ENCODE data around the gene NDUFS6.

NDUFS6 gene

DNA sequence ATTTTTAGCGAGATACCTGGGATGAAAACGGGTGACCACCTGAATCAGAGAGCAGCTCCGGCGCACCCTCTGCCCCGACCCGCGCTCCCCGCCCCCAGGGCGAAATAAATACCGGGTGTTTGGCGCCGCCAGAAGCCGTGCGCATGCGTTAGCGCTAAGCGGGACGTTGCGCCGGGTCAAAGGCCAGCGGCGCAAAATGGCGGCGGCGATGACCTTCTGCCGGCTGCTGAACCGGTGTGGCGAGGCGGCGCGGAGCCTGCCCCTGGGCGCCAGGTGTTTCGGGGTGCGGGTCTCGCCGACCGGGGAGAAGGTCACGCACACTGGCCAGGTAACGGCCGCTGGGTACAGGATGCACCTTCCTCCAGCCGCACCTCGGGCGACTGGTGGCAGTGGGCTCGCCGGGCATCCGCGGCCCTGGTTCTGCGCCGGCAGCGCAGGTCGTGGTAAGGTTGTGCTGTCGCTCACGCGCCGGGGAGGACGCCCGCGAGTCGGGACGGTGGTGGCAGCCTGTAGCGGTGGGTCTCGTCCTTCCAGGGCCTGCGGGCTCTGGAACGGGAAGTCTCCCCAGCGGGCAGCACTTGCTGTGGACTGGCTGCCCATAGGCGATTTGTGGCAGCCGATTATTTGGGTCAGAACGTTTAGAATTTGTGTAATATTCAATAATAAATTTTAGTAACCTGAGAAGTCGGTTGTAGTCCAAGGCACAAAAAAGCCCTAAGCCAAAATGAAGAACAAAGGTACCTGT lies at the start of gene NDUFS6:
Gene NDUFS6 (plus strand): TSS at position 186 of the 745 bp plus-strand sequence. CDS start 11 bp downstream, at position 197.
- Mint-ChIP-seq H3K9me3 (no peaks in the 10 kb centered on the region), H3K4me1 (peaks cover 63% of the 10 kb centered on the region), H3K27me3 (no peaks in the 10 kb centered on the region), H3K27ac (peak within 1 kb of the TSS; percentile 97), H3K36me3 (peaks cover 22% of the 10 kb centered on the region), H3K4me3 (peak within 1 kb of the TSS; percentile 100)

DNA sequence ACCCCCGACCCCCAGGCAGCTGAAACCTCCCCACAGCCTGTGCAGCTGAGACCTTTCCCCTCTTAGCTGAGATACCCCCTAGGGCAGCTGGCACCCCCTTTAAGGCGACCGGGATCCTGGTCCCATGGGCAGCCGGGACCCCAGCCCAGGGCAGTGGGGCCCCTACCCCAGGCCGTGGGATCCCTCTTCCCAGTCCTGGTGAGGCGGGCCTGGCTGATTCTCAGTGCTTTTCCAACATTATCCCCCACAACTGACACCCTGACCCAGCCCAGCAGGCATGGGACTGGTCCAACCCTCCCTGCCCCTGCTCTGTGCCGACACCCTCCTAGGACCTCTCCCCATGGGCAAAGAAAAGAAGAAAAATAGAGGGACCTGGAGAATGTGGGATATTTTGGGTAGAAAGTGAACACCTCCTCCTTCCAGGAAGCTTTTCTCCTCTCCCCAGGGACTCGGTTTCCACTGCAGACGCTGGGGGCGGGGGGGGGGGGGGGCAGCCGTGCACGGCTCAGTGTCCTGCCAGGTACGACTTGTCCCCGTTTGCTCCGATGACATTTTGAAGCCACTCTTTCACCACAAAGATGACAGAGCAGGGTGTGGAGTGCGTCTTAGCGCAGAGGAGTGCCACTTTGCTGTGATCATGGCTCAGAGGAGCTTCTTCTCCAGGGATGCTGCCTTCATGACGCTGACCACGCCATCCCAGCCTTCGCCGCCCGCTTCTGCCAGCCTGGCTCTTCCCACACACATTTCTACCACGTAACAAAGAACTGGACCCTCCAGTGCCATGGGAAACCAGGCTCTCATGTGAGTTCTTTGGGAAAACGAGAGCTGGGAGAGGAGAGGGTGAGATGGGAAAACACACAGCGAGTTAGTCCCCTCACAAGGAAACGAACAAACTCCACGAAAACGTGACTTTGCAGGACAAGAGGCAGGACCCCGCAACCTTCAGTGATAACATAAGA lies 49.1 kb upstream of the NDUFS6 start:
- no peaks in the 10 kb centered on the region for H3K9me3 Mint-ChIP-seq
- no peaks in the 10 kb centered on the region for H3K36me3 Mint-ChIP-seq
- no peak overlapping the region for H3K27ac Mint-ChIP-seq
- H3K4me3 Mint-ChIP-seq, result no peak overlapping the region
- no peaks in the 10 kb centered on the region for H3K4me1 Mint-ChIP-seq
- peaks cover 2% of the 10 kb centered on the region for H3K27me3 Mint-ChIP-seq

DNA sequence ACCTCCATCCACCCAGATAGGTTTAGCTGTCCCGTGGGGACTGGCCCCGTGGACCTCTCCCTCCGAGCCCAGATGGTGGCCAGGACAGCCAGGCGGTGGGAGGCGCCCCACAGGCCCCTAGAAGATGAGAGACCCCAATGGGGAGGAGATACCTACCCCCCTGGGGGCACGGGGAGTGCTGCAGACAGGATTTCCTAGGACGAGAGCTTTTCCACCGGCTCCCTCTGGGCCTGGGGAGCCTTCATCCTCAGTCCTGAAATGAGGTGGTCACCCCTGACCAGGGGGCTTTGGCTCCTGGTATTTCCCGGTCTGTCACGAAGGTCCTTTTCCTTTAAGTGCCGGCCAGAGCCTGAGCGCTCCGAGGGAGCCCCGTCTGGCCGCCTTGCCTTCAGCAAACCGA lies 48.3 kb upstream of the NDUFS6 start:
- Mint-ChIP-seq H3K4me3 (no peak overlapping the region), H3K27me3 (peaks cover 2% of the 10 kb centered on the region), H3K4me1 (no peaks in the 10 kb centered on the region), H3K27ac (no peak overlapping the region), H3K36me3 (no peaks in the 10 kb centered on the region), H3K9me3 (no peaks in the 10 kb centered on the region)

DNA sequence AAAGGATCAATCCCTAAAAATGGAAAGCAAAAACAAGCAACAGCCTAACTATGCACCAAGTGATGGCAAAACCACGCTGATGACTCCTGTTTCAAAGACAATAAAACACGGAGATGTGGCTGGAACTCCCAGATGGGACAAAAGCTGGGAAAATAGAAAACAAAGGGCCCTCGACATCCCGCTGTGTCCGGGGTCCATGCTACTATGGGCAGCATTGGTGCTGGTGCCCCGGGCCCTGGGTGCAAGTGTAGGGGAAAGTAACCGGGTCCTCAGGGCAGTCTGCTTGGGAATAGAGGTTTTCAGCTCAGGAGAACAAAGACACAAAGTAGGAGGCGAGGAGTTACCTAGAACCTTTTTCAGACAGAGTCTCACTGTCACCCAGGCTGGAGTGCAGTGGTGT lies 47.7 kb upstream of the NDUFS6 start:
- H3K27me3 Mint-ChIP-seq, result peaks cover 4% of the 10 kb centered on the region
- H3K4me1 Mint-ChIP-seq, result no peaks in the 10 kb centered on the region
- no peak overlapping the region for H3K27ac Mint-ChIP-seq
- H3K9me3 Mint-ChIP-seq, result peaks cover 5% of the 10 kb centered on the region
- no peaks in the 10 kb centered on the region for H3K36me3 Mint-ChIP-seq
- H3K4me3 Mint-ChIP-seq, result no peak overlapping the region

DNA sequence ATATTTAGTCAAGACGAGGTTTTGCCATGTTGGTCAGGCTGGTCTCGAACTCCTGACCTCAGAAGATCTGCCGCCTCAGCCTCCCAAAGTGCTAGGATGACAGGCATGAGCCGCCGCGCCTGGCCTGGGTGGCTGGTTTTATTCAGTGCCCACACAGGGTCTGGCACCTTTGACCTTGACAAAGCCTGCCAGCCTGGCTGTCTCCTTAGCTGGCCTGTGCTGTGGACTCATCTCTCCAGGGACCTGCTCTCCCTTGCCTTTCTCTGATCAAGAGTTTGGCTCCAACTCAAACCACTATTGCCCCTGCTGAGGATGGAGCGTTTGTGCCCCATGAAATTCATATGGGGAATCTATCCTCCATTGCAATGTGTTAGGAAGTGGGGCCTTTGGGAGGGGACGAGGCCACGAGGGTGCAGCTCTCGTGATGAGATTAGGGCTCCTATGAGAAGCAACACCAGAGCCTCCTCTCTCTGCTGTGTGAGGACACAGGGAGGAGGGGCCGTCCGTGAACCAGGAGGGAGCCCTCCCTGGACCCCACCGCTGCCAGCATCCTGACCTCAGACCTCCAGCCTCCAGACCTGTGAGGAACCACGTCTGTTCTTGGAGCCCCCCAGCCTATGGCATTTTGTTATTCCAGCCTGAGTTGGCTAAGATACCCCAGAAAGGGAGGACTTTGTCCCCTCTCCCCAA lies 46.5 kb upstream of the NDUFS6 start:
- H3K9me3 Mint-ChIP-seq, result peaks cover 8% of the 10 kb centered on the region
- H3K27ac Mint-ChIP-seq, result no peak overlapping the region
- no peak overlapping the region for H3K4me3 Mint-ChIP-seq
- H3K27me3 Mint-ChIP-seq, result peaks cover 4% of the 10 kb centered on the region
- H3K36me3 Mint-ChIP-seq, result no peaks in the 10 kb centered on the region
- no peaks in the 10 kb centered on the region for H3K4me1 Mint-ChIP-seq

DNA sequence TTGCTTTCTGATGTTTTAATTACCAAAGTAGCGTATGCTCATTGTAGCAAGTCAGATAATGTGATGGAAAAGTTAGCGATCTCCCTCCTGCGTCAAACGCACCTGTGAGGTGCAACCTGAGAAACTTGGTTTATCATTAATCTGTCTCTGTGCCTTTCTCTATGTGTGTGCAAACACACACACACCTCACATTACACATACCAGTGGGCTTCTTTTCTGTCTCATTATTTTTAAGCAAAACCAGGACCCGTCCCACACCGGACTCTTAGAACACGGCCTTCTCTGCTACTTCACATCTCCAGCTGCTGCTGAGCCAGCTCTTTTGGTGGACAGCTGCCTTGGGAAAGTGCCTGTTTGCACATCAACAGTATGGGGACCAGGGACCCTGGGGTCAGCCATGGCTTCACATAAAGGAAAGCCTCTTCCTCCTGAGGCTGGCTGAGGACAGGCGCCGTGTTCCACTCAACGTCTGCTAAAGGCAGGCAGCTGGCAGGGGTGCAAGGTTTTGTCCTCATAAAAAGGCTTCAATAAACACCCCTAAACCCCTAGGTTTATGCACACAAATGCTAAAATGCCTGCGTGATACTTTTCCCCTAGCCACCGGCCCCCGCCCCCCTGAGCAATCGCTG lies 45.8 kb upstream of the NDUFS6 start:
- Mint-ChIP-seq H3K36me3 (no peaks in the 10 kb centered on the region), H3K27ac (no peak overlapping the region), H3K4me3 (no peak overlapping the region), H3K9me3 (peaks cover 8% of the 10 kb centered on the region), H3K27me3 (peaks cover 4% of the 10 kb centered on the region), H3K4me1 (no peaks in the 10 kb centered on the region)

DNA sequence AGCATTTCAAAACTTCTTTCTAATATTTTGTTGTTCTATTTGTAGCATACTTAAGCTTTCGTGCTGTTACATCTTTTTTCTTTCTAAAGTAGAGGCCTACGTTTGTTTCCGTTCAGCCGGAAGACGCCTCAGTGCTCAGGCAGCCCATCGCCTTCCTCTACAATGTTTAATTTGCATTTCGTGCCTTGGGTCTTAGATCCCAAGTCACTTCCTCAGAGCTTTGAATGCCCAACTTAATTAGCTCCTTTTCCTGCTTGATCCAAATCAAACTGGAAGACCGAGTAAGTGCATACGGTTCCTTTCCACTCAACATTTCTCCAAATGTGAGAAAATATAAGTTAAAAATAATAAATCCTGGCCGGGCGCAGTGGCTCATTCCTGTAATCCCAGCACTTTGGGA lies 44.7 kb upstream of the NDUFS6 start:
- H3K27ac Mint-ChIP-seq, result no peak overlapping the region

DNA sequence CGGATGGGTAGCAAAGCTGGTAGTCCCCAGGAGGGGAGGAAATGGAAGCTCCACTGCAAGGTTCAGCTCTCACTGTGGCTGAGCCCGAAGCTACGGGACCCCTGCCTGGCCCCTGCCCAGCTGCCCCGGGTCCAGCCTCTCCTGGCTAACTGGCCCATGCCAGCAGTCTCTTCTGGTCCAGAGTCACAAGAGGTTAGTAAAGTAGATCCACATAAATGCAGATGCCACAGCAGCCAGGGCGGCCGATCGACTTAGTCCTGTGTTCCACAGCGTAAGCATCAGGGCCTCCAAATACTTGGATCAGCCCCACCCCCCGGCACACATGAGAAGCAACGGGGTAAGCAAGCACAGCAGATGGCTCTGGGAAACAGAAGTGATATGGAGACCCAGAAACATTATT lies 43.7 kb upstream of the NDUFS6 start:
- Mint-ChIP-seq H3K27ac (no peak overlapping the region), H3K36me3 (no peaks in the 10 kb centered on the region), H3K4me1 (no peaks in the 10 kb centered on the region), H3K27me3 (peaks cover 4% of the 10 kb centered on the region), H3K9me3 (peaks cover 8% of the 10 kb centered on the region), H3K4me3 (no peak overlapping the region)

More for the DNA sequence above, 44.7 kb upstream of the NDUFS6 start:
- Mint-ChIP-seq H3K4me3 (no peak overlapping the region), H3K27me3 (peaks cover 4% of the 10 kb centered on the region), H3K36me3 (no peaks in the 10 kb centered on the region), H3K4me1 (no peaks in the 10 kb centered on the region), H3K9me3 (peaks cover 8% of the 10 kb centered on the region)

DNA sequence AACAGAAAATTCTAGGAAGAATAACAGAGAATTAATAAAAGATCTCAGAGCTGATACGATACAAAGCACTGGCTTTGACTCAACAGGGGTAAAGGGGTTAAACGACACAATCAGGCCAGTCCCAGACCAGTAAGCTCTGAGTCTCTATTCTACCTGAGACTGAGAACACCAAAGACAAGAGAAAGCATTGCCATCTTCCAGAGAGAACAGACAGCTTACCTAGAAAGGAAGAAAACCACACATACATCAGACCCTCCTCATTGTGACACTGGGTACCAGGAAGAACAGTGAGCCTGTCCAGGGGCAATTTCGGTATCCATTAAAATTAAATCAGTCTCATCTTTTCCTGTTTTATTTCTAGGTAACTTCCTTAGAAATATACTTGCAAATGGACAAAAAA lies 42.6 kb upstream of the NDUFS6 start:
- H3K27me3 Mint-ChIP-seq, result peaks cover 7% of the 10 kb centered on the region
- peaks cover 8% of the 10 kb centered on the region for H3K9me3 Mint-ChIP-seq
- no peaks in the 10 kb centered on the region for H3K4me1 Mint-ChIP-seq
- no peak overlapping the region for H3K4me3 Mint-ChIP-seq
- H3K36me3 Mint-ChIP-seq, result no peaks in the 10 kb centered on the region
- no peak overlapping the region for H3K27ac Mint-ChIP-seq

DNA sequence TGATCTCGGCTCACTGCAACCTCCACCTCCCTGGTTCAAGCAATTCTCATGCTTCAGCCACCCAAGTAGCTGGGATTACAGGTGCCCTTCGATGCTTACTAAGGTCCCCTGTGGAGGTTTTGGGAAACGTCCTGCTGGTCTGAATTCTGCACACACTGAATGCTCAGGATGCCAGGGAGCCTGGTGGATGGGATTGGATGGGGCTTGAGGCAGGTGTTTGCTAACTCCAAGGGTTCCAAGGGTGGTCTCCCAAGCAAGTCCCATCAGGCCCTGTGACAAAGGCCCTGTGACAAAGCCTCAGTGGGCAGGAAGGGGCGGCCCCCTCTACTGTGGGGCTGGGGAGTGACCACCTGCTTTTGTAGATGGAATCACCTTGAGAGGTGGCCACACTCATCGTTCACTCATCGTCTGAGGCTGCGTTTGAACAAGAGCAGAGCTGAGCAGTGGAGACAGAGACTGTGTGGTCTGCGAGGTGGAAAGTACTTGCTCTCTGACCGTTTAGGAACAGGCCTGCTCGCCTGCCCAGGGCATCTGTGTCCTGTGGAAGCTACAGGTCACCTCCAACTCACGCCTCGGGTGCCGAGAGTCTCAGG lies 41.7 kb upstream of the NDUFS6 start:
- H3K27me3 Mint-ChIP-seq, result peaks cover 11% of the 10 kb centered on the region
- H3K4me3 Mint-ChIP-seq, result no peak overlapping the region
- H3K9me3 Mint-ChIP-seq, result peaks cover 8% of the 10 kb centered on the region

DNA sequence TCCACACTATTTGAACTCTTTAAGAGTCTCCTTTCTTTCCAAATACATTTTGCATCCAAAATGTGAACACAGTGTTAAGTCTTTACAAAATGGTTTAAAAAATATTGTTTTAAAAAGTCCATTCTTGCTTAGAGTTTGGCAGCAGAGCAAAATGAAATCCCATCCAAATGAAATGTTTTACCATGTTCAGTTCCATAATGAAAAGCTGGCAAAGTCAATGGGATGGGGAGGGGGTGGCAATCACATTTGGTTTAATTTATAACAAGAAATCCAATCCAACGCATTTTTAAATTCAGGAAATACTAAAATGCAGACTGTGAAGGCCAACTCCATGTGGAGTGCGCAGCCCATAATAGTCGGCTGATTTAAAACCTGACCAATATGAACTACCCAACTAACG lies 41.0 kb upstream of the NDUFS6 start:
- H3K27ac Mint-ChIP-seq, result no peak overlapping the region
- no peaks in the 10 kb centered on the region for H3K4me1 Mint-ChIP-seq
- no peak overlapping the region for H3K4me3 Mint-ChIP-seq
- H3K27me3 Mint-ChIP-seq, result peaks cover 10% of the 10 kb centered on the region
- H3K9me3 Mint-ChIP-seq, result peaks cover 8% of the 10 kb centered on the region
- no peaks in the 10 kb centered on the region for H3K36me3 Mint-ChIP-seq

More for the DNA sequence above, 41.7 kb upstream of the NDUFS6 start:
- Mint-ChIP-seq H3K27ac (no peak overlapping the region), H3K4me1 (no peaks in the 10 kb centered on the region), H3K36me3 (no peaks in the 10 kb centered on the region)

DNA sequence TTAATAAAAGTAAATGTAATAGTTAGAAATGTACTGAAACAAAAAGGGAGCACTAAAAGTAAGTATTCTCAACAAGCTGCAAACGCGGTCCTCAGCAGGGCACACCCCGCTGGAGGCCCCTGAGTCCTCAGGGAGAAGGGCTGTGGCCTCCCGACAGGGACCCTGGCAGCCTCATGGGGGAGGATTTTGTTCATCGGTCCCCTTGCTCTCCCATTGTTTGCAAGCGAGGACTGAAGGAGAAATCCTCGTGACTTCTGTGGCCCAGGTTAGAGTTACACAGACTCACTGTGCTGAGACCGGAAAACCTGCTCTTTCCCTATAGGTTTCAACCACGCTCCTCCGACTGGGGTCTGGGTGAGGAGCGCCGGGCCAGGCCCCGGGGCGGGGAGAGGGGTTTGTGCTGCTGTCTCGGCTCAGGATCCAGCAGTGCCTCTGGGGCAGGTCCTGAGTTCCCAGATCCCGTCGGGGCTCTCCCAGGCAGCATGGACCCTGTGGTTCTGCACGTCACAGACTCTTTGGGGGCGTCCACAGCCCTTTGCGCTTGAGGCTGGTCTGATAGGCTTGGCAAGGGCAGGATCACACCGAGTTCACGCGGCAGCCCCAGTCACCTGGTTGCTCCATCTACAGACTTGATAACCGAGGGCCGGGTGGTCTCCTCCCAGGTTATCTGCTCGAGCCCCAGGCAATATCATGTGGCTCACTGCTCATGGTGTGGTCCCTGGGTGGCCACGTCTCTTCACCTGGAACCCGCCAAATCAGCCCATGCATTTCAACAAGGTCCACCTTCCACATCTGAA lies 40.4 kb upstream of the NDUFS6 start:
- H3K27ac Mint-ChIP-seq, result no peak overlapping the region
- H3K27me3 Mint-ChIP-seq, result peaks cover 9% of the 10 kb centered on the region
- no peak overlapping the region for H3K4me3 Mint-ChIP-seq
- H3K9me3 Mint-ChIP-seq, result peaks cover 8% of the 10 kb centered on the region
- H3K36me3 Mint-ChIP-seq, result no peaks in the 10 kb centered on the region
- H3K4me1 Mint-ChIP-seq, result no peaks in the 10 kb centered on the region

DNA sequence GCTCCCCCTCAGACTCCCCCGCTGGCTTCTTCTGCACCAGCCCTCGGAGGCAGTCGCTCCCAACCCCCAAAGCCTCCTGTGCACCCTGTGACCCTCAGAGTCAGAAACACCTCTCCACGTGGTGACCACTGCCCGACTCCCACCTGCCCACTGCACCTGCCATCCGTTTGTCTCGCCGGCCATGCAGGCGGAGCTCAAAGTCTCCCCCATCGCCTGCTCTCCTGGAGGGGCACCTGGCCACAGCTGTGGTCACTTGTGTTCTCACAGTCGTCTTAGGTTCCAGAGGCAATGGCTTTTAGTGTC lies 39.8 kb upstream of the NDUFS6 start:
- H3K27ac Mint-ChIP-seq, result no peak overlapping the region
- H3K36me3 Mint-ChIP-seq, result no peaks in the 10 kb centered on the region
- peaks cover 9% of the 10 kb centered on the region for H3K27me3 Mint-ChIP-seq
- no peak overlapping the region for H3K4me3 Mint-ChIP-seq
- peaks cover 8% of the 10 kb centered on the region for H3K9me3 Mint-ChIP-seq
- no peaks in the 10 kb centered on the region for H3K4me1 Mint-ChIP-seq

DNA sequence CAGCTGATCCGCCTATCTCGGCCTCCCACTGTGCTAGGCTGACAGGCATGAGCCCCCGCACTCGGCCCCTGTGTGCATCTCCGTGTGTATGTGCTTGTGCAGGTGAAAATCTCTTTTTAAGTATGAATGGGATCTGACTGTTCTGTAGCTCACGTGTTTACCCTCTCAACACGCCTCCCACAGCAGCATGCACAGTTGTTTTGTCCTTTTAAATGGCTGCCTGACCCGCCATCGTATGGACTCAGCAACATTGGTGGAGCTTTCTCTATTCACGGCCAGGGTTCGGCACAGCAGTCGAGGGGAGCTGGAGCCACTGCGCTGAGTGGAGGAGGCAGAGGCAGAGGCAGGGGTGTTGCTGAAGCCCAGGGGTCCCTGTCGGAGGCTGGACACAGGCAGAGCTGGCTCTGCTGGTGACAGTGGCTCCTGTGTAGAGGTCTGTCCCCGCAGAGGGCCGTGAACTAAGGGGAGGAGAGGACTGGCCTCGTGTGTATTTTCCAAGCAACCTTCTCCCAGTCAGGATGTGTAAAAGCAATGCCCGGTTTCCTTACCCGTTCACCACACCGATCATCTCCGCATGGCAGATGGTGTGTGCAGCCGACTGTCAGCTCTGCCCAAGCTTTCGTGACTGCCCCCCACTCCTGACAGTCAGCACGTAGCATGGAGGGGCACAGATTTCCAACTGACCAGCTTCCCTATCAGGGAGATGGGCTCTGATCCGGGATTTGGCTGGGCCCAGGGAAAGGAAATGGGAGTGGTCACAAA lies 38.9 kb upstream of the NDUFS6 start:
- Mint-ChIP-seq H3K27me3 (peaks cover 9% of the 10 kb centered on the region), H3K9me3 (peaks cover 8% of the 10 kb centered on the region), H3K36me3 (no peaks in the 10 kb centered on the region), H3K4me1 (no peaks in the 10 kb centered on the region), H3K27ac (no peak overlapping the region), H3K4me3 (no peak overlapping the region)
